HG03095 (cell line): ENCODE measurements around the gene RPH3AL.

Experiments
- ATAC-seq: cut with Tn5 transposase; IDR thresholded peaks from one replicate; pipeline ENCODE4 v1.9.1; 2021; ENCODE audit warnings: moderate library complexity; ENCODE audit not compliant: unreplicated experiment

Gene RPH3AL, protein sequence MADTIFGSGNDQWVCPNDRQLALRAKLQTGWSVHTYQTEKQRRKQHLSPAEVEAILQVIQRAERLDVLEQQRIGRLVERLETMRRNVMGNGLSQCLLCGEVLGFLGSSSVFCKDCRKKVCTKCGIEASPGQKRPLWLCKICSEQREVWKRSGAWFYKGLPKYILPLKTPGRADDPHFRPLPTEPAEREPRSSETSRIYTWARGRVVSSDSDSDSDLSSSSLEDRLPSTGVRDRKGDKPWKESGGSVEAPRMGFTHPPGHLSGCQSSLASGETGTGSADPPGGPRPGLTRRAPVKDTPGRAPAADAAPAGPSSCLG

DNA sequence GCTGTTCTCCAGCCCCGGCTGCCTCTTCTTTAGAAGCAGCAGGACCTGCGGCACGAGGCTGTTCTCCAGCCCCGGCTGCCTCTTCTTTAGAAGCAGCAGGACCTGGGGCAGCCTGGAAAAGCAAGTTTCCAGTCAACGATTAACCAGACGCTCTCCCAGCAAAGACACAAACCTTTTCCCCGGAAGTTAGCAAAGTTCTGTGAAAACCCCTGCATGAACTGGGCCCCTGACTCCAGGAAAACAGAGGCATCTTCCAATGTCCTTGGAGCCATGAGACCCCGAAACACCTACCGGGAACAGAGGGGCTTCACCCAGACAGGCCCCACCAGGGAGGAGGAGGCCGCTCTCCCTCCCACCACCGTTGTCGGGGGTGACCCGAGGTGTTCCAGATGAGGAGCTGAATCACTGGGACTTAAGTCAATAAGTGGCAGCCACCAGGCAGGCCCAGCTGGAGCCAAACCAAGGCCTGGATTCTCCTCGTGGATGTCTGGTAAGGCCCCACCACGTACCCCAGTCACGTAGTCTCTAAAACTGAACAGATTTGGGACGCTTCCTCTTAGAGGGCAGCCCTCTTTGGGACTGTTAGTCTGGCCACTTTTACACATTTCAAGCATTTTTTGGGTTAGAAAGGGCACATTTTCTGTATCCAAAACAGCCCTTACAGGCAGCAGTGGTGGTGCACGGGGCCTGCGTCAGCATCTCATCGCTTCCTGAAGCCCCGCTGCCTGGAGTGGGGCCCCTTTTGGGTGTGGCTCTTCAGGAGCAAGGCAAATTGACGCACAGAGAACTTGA is at the start of gene RPH3AL:
Gene RPH3AL, minus strand, starts transcription at position 387 of the 792 bp plus-strand sequence. CDS start 25,264 bp downstream, outside the sequence.
- no peak for ATAC-seq

DNA sequence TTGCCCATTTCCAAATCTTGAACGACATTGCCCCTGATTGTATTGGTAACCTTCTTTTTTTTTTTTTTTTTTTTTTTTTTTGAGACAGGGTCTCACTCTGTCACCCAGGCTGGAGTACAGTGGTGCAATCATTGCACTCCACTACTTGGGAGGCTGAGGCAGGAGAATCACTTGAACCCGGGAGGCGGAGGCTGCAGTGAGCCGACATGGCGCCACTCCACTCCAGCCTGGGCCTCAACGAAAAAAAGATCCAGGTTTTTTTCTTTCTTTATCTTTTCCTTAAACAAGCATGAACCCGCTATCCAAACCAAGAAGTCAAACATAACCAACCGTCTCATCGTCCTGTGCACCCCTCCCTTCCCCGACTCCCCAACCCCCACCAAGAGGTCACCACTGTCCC is 47.6 kb upstream of the RPH3AL start:
- no peak for ATAC-seq

DNA sequence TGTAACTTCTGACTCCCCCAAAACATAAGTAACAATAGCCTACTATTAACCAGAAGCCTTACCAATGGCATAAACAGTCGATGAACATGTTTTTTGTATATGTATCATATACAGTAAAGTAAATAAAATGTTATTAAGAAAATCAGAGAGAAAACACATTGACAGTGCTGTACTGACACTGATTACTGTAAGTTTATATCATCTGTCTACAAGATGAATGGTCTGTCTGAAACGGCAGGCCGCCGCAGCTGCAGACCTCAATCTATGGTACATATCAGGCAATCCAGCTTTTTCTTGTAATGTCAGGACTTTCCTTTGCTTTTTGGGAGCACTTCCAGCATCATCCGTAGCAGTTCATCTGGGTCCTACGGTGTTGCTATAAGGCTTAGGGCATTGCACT is 44.2 kb upstream of the RPH3AL start:
- ATAC-seq: no peak

DNA sequence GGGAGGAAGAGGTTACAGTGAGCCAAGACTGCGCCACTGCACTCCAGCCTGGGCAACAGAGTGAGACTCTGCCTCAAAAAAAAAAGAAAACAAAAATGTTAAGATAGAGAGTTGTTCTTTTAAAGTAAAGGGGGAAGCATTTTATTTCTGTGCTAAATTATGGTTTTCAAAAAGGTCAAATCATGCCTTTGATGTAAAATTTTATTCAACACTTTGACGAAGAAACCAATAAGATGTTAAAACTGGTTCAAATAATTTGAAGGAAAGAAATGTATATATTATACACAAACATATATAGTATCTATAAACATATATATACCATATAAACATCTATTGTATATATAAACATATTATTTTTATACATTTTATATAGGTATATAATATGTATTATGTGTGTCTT is 43.4 kb upstream of the RPH3AL start:
- ATAC-seq: no peak

DNA sequence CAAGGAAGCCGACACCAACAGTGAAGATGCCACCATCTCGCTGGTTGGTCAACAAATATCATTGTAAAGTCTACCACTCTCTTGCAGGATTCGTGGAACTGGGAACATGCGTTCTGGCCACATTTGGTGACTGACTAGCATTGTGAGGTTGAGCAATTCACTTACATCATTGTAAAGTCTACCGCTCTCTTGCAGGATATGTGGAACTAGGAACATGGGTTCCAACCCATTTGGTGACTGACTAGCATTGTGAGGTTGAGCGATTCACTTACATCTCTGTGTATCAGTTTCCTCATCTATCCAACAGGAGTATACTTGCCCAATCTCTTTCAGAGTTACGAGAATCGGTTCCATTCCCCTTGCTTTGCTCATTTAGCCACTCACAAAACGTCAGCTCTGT is 42.6 kb upstream of the RPH3AL start:
- ATAC-seq: no peak

DNA sequence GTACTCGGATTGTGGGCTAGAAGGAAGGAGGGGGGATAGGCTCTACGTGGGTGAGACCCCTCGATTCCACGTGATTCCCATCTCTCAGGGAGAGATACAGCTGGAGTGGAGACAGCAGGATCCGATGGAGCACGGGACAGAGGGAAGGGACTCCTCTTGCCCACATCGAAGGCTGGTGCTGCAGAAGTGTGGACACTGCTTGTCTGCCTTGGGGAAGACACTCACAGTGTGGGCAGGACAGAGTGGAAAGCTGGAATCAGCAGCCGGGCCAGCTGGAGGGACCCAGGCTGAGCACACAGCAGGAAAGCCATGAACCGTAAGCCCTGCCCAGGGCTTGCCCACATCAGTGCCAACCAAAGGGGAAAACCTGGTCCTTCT is 42.1 kb upstream of the RPH3AL start:
- ATAC-seq: no peak

DNA sequence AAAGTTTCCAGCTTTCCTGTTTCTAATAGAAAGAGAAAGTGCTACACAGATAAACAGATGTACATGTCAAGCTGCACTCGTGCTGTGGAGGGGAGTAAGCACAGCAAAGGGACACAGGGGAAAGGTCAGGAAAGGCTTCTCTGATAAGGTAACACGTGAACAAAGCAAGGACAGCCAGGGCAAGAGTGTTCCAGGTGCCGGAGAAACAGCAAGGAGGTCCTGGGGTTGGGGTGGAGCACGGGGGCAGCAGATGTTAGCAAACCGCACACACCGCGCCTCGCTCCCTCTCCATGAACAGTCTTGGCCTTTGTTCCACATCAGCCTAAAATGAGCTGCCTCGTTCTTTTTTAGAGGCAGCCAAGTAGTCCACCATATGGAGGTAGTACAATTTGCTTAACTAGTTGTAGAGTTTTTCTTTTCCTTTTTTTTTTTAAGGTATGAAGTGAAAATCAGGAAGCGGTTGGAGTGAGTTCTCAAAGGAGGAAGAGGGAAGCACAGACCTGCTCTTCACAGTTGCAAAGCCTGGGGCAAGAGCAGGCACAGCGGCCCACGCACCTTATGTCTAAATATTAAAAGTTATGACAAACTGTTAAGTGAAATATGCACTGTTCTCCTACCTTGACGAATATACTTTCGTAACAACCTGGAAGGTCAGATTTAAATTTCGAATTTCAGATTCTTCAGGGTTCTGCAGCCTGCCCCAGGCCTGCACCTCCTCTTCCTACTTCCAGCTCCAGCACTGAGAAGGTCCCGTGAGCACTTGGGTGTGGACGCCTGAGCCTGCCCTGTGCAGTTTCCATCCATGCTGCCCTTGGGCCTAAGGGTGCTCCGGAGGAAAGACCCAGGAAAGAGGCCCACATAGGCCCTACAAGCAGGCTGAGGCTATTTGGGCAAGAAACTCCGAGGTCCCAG is 41.5 kb upstream of the RPH3AL start:
- no peak for ATAC-seq

DNA sequence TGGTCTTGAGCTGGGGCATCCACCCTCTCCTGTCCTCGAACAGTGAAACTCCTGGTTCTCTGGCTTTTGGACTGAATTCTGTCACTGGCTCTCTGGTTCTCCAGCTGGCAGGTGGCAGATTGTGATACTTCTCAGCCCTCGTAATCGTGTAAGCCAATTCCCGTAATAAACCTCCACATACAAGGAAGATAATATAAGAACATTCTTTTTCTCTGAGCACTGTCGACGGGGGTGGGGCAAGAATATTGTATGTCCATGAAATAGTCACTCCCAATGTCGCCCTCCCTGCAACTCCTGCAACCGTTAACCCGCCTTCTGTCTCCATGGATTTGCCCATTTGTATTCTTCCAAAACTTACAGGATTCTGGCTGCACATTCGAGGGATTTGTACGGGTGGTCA is 39.2 kb upstream of the RPH3AL start:
- ATAC-seq: no peak

DNA sequence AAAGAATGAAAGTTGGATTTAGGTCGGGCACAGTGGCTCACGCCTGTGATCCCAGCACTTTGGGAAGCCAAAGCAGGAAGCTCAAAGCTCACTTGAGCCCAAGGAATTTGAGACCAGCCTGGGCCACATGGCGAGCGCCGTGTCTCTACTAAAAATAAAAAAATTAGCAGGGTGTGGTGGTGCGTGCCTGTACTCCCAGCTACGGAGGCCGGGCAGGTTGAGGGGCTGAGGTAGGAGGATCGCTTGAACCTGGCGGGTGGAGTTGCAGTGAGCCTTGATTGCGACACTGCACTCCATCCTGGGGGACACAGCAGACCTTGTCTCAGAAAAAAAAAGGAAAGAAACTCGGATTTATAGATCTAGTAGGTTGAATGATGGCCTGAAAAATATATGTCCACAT is 37.4 kb upstream of the RPH3AL start:
- no peak for ATAC-seq

DNA sequence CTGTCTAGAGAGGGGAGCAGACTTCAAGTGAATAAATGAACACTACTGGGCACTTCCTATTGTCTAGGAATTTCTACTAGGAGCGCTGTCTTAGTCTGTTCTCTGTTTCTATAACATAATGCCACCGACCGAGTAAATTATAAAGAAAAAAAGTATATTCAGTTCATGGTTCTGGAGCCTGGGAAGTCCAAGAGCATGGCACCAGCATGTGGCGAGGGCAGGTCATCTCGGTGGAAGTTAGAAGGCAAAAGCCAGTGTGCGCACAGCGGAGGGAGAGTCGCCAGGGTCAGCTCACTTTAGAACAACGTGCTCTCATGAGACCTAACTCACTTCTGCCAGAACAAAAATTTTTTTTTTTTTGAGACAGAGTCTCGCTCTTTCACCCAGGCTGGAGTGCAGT is 35.5 kb upstream of the RPH3AL start:
- ATAC-seq: no peak

DNA sequence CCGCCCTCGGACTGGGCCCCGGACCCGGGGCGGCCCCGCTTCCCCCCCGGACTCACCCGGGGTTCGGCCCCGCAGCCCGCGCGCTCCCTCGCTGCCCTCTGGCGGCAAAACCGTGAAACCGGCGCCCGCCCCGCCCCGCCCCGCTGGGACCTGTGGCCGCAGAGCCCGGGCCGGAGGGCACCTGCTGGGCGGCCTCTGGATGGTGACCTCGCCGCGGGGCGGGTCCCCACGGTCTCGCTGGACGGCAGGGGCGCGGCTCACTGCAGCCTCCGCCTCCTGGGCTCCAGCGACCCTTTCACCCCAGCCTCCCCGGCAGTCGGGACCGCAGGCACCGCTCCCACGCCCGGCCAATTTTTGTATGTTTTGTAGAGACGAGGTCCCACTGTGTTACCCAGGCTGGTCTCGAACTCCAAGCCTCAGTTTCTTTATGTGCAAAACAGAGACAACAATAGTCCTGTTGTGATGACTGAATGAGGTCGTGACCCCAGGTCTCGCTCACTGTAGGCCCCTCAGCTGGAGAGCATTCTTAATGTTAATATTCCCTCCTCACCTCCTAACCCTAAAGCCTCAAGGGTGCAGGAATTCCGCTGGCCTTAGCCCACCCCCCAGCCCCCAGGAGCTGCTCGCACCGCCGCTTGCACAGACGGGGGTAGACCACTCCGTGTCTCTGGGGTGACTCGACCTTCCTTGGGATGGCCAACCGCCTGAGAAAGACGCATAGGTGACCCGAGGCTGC is 33.7 kb upstream of the RPH3AL start:
- no peak for ATAC-seq

DNA sequence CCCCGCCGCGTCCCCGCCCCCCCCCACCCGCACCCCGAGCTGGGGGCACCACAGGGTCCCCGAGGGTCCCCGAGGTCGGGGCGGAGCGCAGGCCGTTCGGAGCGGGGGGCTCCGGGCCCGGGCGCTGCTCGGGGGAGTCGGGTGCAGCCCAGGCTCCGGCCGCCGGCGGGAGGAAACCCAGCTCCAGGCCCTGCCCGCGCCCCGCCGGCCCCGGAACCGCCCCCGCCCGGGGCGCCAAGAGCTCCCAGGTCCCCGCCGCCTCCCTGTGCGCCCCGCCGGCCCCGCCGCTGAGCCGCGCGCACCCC is 33.2 kb upstream of the RPH3AL start:
- ATAC-seq: no peak

DNA sequence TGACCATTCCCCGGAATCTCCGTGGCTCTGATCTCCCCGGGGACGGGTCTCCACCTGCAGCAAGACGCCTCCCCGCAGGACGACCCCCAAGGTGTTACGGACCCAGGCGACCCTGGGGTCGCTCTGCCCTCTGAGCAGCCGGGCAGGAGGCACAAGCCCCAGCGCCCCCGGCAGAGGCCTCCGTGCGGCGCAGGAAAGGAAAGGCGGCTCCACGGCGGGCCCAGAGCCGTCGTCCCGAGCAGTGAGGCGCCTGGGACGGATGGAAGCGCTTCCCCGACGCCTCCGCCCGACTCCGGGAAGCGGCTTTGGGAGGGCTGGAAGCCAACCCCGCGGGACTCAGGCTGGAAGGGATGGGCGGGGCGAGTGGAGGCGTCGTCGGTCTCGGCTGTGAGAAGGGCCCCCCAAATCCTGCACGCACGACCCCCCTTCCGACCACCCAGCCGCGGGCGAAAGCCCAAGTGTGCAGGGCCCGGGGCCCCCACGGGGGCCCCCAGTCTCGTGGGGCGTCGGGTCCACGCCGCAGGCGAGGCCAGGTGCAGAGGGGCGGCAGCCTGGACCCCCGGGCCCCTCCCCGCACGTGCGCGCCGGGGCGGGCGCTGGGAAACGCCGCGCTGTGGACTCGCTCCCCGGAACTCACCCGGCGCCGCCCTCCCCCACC is 32.7 kb upstream of the RPH3AL start:
- no peak for ATAC-seq

DNA sequence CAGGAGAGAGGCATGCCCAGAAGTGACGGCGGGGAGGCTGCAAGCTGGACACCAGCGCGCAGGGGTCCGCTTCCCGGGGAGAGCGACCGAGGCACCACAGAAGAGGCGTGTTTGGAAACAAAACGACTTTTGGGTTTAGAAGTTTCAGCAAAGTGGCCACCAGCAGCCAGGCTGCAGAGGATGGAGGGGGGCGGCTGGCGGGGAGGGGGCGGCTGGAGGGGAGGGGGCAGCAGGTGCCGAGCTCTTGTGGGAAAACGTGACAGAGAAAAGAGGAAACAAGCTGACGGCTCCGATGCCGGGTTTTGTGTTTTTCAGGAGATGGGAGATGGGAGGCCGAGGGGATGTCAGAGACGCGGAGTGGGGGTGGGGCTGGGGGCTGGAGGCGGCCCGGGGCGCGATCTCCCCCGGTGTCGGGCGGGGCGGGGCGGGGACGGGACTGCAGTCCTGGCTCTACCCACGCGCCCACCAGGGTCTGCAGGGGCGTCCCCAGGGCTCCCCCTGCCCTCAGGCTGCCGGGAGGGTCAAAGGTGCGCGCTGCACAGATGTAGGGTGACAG is 32.1 kb upstream of the RPH3AL start:
- ATAC-seq: no peak

DNA sequence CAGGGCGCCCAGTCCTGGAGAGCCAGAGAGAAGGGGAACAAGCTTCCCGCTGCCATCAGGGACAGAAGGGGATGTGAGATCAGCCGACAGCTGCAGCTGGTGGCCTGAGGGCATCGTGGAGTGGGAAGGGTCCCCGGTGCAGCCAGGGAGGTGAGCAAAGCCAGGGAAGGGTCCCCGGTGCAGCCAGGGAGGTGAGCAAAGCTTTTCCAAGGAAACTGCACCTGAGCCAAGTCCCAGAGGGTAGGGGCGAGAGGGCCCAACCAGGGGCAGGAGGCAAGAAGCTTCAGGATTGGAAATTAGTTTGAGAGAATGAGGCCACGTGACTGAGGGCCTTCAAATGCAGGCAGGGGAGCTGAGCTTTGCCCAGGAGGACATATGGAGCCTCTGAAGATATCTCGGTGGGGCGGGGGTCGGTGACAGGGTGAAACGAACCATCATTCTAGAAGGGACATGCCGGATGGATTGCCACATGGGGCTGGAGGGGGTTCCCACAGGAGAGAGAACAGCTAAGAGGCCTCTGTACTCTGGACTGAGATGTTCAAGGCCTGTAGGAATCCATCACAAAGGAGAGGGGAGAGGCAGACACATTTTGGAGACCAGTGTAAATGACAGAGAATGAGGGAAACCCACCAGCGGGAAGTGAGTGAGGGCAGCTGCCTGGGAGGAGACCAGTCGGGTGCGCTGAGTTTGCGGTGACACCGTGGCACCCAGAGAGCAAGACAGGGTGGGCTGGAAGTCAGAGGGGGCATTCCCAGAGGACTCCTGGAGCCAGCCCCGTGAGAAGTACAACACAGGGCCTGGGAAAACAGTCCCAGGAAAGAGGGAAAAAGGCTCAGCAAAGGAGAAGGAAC is 31.4 kb upstream of the RPH3AL start:
- no peak for ATAC-seq

DNA sequence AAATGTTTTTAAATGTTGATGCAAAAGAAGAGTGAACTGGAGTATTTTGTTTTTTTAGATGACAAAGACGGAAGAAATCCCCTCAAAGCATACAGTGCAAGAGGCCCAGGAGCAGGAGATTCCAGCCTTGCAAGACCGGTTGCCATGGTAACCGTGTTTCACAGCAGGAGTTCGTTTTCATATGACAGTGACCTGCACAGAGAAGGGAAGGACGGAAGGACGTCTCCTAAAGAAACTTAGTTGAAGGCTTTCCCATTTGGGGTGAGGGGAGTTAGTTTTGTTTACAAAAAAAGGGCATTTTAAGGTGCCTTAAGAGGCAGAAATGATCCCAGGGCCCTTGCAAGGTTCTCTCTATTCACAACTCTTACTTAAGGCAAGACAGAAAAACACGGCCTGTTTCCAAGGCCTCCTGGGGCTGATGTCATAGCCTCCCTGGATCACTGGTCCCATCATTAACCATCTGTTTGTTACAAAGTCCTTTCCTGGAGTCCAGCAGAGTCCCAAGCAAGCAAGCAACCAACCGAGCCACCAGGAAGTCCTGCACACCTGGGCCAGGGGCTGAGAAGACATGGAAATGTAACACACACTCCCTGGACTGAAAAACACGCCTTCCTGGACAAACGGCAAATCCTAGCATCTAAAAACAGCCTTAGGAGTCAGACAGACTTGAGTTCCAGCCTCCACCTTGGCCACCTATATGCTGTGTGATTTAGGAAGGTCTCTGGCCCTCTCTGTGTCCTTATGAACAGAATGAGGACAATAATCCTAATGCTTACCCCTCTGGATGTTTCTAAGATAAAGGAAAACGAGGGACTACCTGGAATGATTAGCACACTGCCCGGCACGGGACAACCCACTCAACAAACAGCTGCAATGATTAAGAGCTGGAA is 30.3 kb upstream of the RPH3AL start:
- ATAC-seq: no peak

DNA sequence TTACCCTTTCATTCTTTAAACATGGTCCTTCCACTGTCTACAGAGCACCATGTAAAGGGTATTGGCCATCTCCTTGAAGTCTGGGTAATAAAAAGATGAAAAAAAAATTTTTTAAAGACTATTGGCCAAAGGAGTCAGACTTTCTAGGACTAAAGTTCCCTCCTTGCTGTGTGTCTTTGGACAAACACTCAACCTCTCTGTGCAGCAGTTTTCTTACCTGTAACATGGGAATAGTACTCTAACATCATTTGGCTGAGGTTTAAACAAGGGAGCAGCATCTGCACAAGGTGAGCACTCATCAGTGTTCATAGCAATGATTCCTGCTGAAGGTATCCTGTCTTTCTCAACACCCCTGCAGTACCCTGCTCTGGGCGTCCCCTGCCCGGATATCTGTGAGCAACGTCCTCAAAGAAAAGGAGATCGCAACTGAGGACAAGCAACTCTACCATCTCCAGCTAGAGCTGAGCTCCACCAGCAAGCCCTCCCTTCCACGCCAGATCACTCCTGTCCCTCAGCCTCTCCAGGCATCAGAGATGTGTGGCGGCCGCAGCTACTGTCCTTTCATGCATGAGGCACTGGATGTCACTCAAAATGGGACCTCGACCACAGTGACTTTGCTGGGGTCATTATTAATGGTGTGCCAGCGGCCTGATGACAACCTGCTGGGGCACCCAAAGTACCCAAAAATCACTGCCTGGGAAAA is 29.5 kb upstream of the RPH3AL start:
- ATAC-seq: no peak

DNA sequence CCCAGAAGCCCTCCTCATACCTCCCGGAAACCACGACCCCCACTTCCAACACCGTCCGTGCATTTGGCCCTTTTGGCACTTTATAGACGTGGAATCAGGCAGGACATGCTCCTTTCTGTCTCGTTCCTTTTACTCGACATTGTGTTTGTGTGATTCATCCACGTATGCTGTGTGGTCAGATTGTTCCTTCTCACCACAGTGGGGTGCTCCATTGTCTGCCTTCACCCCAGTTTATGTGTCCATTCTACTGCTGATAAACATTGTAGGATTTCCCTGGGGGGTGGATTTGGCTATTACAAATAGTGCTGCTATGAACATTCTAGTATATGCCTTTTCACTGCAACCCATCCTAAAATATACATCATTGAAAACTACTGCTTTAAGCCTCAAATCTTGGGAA is 28.9 kb upstream of the RPH3AL start:
- ATAC-seq: no peak
